GM10266 (cell line): ENCODE results near the gene INSIG2.

Source experiments
- DNase-seq: peaks from one replicate; pipeline ENCODE4 v3.0.0; 2012; ENCODE audit errors: extremely low spot score
- TF ChIP-seq, protein P1 (sequence below): IDR thresholded peaks from 2 replicates; pipeline ENCODE4 v1.5.1; 2012; ENCODE audit warnings: mild to moderate bottlenecking, low read depth; ENCODE audit not compliant: control insufficient read depth, insufficient read depth; ENCODE audit errors: missing control alignments

INSIG2 gene

DNA sequence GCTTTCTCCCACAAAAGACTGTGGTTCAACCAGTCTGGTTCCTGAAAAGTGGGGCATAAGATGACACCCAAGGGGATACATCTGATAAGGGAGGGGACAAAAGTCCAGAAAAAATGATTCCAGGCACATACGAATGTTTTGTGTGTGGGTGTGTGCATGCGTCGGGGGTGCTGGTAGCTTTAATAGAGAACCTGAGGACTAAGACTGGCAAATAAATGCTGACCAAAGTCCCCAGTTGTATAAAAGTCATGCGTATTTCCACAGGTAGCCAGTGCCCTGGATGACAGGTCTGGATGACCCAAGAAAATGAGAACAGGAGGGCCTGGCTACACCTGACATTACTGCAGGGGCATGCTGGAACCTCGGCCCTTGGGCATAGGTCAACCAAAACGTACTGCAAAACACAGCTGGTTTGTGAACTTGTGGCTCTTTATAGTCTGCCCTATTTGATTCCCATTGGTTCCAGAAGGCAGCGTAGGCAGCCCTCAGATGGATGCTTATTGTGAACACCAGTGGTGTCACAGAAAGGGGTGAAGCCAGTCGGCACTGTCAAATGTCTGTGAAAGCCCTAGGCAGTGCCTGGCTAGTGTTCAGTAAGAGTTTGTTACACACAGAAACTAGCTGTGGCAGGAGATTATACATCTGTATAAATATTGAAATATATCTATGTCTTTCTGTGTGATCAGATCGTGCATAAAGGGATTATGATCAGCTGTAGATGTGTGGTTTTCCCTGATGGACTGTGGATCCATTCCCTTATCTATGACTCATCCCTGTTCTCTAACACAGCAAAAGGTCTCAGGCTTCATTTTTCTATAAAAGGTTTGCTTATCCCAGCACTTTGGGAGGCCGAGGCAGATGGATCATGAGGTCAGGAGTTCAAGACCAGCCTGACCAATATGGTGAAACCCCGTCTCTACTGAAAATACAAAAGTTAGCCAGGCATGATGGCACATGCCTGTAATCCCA lies 58.3 kb downstream of the INSIG2 start:
- DNase-seq = no peak
- TF ChIP-seq, protein P1, sequence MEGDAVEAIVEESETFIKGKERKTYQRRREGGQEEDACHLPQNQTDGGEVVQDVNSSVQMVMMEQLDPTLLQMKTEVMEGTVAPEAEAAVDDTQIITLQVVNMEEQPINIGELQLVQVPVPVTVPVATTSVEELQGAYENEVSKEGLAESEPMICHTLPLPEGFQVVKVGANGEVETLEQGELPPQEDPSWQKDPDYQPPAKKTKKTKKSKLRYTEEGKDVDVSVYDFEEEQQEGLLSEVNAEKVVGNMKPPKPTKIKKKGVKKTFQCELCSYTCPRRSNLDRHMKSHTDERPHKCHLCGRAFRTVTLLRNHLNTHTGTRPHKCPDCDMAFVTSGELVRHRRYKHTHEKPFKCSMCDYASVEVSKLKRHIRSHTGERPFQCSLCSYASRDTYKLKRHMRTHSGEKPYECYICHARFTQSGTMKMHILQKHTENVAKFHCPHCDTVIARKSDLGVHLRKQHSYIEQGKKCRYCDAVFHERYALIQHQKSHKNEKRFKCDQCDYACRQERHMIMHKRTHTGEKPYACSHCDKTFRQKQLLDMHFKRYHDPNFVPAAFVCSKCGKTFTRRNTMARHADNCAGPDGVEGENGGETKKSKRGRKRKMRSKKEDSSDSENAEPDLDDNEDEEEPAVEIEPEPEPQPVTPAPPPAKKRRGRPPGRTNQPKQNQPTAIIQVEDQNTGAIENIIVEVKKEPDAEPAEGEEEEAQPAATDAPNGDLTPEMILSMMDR = no peak

DNA sequence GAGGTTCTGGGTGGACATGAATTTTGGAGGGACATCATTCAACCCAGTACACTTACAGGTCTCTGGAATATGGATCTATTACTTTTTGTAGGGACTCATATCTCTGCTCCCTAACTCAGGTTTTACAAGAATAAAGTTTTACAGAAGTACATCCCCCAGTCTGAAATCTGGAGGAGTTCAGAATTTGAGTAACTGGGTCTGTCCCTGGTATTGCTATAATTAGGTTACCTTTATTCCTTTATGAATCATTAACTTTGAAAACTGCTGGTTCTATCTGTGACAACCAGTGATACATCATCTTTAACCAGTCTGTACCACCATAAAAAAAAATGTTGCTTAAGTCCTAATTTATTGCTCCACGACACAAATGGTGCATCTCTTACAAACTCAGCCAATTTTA lies 59.9 kb downstream of the INSIG2 start:
- TF ChIP-seq, protein P1 = no peak
- no peak for DNase-seq

DNA sequence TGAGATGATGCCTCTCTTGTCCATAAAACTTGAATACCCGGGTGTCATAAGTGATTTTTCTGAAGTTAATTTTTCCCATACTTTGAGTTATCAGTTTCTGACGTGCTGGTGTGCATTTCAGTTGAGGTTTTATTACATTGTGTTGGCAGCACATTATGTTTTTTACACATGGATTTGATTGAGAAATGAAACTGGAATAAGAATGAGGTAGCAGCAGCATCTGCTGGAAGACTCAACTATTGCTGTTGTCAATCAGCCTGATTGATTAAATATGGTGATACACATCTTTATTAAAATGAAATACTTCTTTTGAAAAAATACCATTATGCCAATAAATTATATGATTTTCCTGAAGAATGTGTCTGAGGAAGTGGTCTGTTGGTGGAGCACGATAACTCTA lies 60.5 kb downstream of the INSIG2 start:
- TF ChIP-seq, protein P1 = peak; percentile 30
- DNase-seq = no peak

DNA sequence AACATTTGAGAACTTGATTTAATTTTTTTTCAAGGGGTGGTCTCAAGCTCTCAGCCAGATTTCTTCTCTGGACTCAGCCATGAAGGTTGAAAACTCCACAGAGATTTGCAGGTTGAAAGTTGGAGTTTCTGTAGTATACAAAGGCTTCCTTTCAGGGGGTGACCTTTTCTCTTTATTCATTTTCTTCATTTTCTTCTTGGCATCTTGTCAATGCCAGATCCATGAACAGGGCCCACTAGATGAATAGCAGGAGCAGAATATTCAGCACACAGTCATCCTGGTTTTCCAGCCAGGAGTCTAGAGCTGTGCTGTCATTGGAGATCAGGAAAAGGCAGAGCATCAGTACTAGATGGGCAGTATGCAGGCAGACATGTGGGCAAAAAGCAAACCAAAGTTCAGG lies 62.0 kb downstream of the INSIG2 start:
- no peak for DNase-seq
- TF ChIP-seq, protein P1 = no peak

DNA sequence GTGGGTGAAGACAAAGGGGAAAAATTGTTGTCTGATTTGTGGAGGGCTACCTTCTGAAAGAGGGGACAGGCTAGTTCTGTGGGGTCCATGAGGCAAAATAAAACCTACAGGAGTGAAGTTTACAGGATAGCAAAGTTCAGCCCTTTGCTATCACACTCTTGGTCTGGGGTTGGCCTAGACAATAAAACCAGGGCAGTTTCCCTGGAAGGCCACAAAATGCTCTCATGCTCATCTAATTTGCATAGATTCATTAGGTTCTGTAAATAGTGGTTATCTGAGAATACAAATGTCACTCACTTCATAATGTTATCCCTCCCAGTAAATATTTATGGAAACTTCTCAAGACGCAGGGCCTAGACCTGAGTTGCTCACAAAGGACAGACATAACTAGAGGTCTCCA lies 63.6 kb downstream of the INSIG2 start:
- TF ChIP-seq, protein P1 = no peak
- DNase-seq = no peak

DNA sequence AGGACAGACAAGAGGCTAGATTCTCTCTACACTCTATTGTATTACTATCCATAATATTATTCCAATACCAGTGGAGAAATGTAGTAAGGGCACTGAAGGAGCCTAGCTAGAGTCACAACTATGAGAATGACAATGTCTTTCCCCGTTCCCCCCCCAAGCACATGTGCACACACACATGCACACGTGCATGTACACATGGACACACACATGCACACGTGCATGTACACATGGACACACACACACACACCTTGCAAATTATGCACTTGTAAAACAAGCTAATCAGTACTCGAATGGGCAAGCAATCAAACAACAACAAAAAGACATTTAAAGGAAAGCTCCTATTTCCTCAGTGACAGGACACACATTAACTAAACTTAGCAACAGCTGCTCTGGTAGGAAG lies 65.2 kb downstream of the INSIG2 start:
- TF ChIP-seq, protein P1 = no peak
- DNase-seq = no peak

DNA sequence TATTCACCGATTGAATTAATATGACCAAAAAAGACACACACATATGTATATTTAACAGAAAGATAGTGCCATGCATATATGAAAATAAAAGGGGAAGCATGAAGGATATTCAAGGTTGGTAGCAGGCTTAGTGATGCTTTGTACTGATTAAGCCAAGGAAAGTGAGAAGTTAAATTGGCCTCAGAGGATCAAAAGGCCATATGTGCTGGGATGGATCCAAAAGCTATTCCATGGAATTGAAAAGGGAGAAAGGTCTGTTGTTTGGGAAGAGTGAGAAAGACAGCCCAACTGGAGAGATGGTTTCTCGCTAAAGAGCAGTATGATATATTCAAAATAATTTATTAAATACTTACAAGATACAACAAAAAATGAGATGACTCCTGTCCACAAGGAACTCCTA lies 65.9 kb downstream of the INSIG2 start:
- DNase-seq = no peak
- TF ChIP-seq, protein P1 = no peak
